ENCODE data around the gene MLIP.

- TF ChIP-seq EZH2phosphoT487 (IDR thresholded peaks at IDR 0.05; ENCODE audit: borderline replicate concordance, low read depth, low read length) = no peak
- TF ChIP-seq, protein P1, sequence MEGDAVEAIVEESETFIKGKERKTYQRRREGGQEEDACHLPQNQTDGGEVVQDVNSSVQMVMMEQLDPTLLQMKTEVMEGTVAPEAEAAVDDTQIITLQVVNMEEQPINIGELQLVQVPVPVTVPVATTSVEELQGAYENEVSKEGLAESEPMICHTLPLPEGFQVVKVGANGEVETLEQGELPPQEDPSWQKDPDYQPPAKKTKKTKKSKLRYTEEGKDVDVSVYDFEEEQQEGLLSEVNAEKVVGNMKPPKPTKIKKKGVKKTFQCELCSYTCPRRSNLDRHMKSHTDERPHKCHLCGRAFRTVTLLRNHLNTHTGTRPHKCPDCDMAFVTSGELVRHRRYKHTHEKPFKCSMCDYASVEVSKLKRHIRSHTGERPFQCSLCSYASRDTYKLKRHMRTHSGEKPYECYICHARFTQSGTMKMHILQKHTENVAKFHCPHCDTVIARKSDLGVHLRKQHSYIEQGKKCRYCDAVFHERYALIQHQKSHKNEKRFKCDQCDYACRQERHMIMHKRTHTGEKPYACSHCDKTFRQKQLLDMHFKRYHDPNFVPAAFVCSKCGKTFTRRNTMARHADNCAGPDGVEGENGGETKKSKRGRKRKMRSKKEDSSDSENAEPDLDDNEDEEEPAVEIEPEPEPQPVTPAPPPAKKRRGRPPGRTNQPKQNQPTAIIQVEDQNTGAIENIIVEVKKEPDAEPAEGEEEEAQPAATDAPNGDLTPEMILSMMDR (conservative IDR thresholded peaks at IDR 0.05; ENCODE audit: low read length) = no peak
These were observed 174.4 kb downstream of the MLIP start for GRCh38 chr6:54285595-54285994.
